Esophagus muscularis mucosa (tissue), 4 donors: Measurements from ENCODE around the gene RETREG1. TPM values are rescaled to one million over a fixed set of nuclear protein-coding genes. Genes with fewer than 3 reads are reported as not detected.
"Not testable (repeated sequence)": the region's sequence is repeated elsewhere in the genome, so short reads cannot be mapped to it uniquely, and the experiment has no call there.

Experiments
- DNase-seq: peaks from one replicate; pipeline ENCODE4 v3.0.0-alpha.2; 2017; ENCODE audit errors: extremely low spot score
- H3K27ac ChIP-seq, 4 donors: fragments of 200-600 bp; sonication (generic); replicated peaks in 1 of 4; 1 replicate in 3 of 4; 2 replicates in 1 of 4; pipeline ENCODE4 v1.5.1; 2016 to 2019; ENCODE audit warnings: mild to moderate bottlenecking in 1 of 4
- H3K27me3 ChIP-seq, 4 donors: fragments of 200-600 bp; sonication (generic); one replicate each; pipeline versions ENCODE4 v1.5.1 to v1.6.0; 2016 to 2019
- H3K36me3 ChIP-seq, 4 donors: fragments of 200-600 bp; sonication (generic); one replicate each; pipeline ENCODE4 v1.5.1; 2016 to 2019
- H3K4me1 ChIP-seq, 4 donors: fragments of 200-600 bp; sonication (generic); one replicate each; pipeline ENCODE4 v1.5.1; 2016 to 2019
- H3K4me3 ChIP-seq, 4 donors: fragments of 200-600 bp; sonication (generic); 1 replicate in 2 of 4; 2 replicates in 2 of 4; pipeline ENCODE4 v1.5.1; 2016 to 2019; ENCODE audit warnings: mild to moderate bottlenecking in 4 of 4, moderate library complexity in 1 of 4
- H3K9me3 ChIP-seq, 4 donors: fragments of 200-600 bp; sonication (generic); 1 replicate in 3 of 4; 2 replicates in 1 of 4; pipeline ENCODE4 v1.5.1; 2016 to 2019
- EP300 ChIP-seq: sonication (generic); formaldehyde crosslinking; IDR thresholded peaks from one replicate; pipeline ENCODE4 v1.6.1; 2017; ENCODE audit warnings: antibody characterized with exemption
- POLR2A ChIP-seq: fragments of 450-650 bp; IDR thresholded peaks from one replicate; pipeline ENCODE4 v1.6.1; 2017; ENCODE audit warnings: antibody characterized with exemption, moderate library complexity, mild to moderate bottlenecking, low read depth
- POLR2AphosphoS5 ChIP-seq, 2 donors: sonication (generic); formaldehyde crosslinking; IDR thresholded peaks; one replicate each; pipeline ENCODE4 v1.6.1; 2017; ENCODE audit warnings: antibody characterized with exemption in 2 of 2
- WGBS: methylation state at CpG from one replicate; pipeline ENCODE4 v1.1.5; 2018; 5-methylcytosine and 5-hydroxymethylcytosine counted together
- intact Hi-C: fragments of 100-400 bp; cut with DNase I; formaldehyde crosslinking; loops from one replicate; pipeline ENCODE4 v1.15.1; 2023
- total RNA-seq, 4 donors: library from RNA; depleted of rRNA; stranded (reverse); fragments of >200 nt; gene quantifications; one replicate each; pipeline versions ENCODE4 v1.1.0 to v1.2.1, GENCODE V29; 2016
- TF ChIP-seq, protein P1 (sequence below), 3 experiments: fragments of 200-600 bp in 2 of 3; fragments of 450-650 bp in 1 of 3; sonication (generic) in 2 of 3; IDR thresholded peaks; one replicate each; pipeline ENCODE4 v1.5.1; 2017 to 2019; ENCODE audit warnings: antibody characterized with exemption in 3 of 3, mild to moderate bottlenecking in 2 of 3, moderate library complexity in 1 of 3

The RETREG1 gene
- total RNA-seq, 4 donors from 2014 or later: 7.5 to 13.0 (median 10.3) TPM

DNA sequence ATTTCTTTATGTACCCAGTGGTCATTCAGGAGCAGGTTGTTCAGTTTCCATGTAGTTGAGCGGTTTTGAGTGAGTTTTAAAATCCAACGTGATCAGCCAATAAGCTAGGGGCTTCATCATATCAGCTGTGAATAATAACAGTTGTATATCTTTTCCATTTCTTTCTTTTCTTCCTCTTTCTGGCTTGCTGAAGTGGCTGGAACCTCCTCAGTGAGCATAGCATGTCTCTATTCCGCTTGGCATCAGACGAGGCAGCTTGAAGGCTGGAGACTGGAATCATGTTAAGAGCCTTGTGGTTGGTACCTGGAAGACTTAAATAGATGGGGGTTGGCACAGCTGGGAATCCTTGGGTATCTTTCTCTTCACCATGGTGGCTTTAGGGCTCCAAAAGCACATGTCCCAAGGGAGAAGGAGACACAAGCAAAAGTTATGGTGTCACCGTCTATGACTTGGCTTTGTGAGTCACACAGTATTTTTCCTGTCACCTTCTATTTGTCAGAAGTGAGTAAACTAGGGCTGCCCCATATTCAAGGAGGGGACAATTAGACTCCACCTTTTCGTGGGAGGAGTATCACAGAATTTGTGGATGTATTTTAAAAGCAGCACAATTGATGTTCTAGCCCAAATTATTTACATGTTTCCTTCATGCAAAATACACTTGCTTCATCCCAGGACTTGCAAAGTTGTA, 38.0 kb upstream of the RETREG1 start:
- DNase-seq: no peak
- H3K4me3 ChIP-seq: no peak overlapping the region
- 45% methylated on average over 6 of the region's 6 CpGs for WGBS
- no peaks in the 10 kb centered on the region for H3K4me1 ChIP-seq
- H3K36me3 ChIP-seq: no peaks in the 10 kb centered on the region
- H3K27me3 ChIP-seq: peaks cover 0 to 3% (median 0%) of the 10 kb centered on the region in 4 donors
- TF ChIP-seq EP300: no peak
- TF ChIP-seq POLR2A: no peak
- TF ChIP-seq, protein P1, sequence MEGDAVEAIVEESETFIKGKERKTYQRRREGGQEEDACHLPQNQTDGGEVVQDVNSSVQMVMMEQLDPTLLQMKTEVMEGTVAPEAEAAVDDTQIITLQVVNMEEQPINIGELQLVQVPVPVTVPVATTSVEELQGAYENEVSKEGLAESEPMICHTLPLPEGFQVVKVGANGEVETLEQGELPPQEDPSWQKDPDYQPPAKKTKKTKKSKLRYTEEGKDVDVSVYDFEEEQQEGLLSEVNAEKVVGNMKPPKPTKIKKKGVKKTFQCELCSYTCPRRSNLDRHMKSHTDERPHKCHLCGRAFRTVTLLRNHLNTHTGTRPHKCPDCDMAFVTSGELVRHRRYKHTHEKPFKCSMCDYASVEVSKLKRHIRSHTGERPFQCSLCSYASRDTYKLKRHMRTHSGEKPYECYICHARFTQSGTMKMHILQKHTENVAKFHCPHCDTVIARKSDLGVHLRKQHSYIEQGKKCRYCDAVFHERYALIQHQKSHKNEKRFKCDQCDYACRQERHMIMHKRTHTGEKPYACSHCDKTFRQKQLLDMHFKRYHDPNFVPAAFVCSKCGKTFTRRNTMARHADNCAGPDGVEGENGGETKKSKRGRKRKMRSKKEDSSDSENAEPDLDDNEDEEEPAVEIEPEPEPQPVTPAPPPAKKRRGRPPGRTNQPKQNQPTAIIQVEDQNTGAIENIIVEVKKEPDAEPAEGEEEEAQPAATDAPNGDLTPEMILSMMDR (IDR thresholded peaks at IDR 0.05): no peak
- TF ChIP-seq POLR2AphosphoS5 (IDR thresholded peaks at IDR 0.05): no peak
- H3K27ac ChIP-seq: no peak overlapping the region
- H3K9me3 ChIP-seq: peaks cover 0 to 4% (median 0%) of the 10 kb centered on the region in 4 donors
- intact Hi-C loops: no loop called here

DNA sequence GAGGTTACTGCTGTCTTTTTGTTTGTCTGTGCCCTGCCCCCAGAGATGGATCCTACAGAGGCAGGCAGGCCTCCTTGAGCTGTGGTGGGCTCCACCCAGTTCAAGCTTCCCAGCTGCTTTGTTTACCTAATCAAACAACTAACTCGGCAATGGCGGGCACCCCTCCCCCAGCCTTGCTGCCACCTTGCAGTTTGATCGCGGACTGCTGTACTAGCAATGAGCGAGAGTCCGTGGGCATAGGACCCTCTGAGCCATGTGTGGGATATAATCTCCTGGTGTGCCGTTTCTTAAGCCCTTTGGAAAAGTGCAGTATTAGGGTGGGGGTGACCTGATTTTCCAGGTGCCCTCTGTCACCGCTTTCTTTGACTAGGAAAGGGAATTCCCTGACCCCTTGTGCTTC, 31.9 kb upstream of the RETREG1 start:
- H3K9me3 ChIP-seq, H3K4me1 ChIP-seq, DNase-seq, intact Hi-C loops, H3K4me3 ChIP-seq, H3K36me3 ChIP-seq, H3K27me3 ChIP-seq, H3K27ac ChIP-seq: not testable (repeated sequence)
- WGBS: 86% methylated on average over 8 of the region's 8 CpGs

DNA sequence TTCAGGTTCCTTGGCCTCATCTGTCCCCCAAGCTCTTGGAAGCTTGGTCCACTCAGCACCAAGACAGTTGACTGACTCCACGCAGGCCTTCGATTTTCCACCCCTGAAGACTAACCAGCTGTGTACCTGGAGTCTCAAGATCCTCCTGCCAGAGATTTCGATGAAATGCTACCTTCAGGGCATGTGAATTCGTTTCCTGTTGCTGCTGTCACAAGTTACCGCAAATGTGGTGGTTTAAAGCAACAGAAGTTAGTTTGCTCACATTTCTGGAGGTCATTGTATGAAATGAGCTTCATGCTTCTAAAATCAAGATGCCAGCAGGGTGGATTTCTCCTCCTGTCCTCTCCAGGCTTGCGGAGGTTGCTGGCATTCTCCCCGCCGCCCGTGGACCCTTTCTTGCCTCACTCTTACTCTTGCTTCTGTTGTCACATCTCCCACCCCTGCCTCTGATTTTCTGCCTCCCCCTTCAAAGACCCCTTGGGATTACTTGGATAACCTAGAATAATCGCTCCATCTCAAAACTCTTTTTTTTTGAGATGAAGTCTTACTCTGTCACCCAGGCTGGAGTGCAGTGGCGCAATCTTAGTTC, 27.6 kb upstream of the RETREG1 start:
- TF ChIP-seq EP300: no peak
- TF ChIP-seq POLR2AphosphoS5 (IDR thresholded peaks at IDR 0.05): no peak
- TF ChIP-seq, protein P1 (IDR thresholded peaks at IDR 0.05): no peak
- no peak for TF ChIP-seq POLR2A
- WGBS: 90% methylated on average over 11 of the region's 11 CpGs
- H3K27me3 ChIP-seq: no peaks in the 10 kb centered on the region
- H3K36me3 ChIP-seq: no peaks in the 10 kb centered on the region
- intact Hi-C loops: no loop called here
- H3K27ac ChIP-seq: no peak overlapping the region
- H3K4me1 ChIP-seq: no peaks in the 10 kb centered on the region
- no peak for DNase-seq
- H3K9me3 ChIP-seq: no peaks in the 10 kb centered on the region
- H3K4me3 ChIP-seq: no peak overlapping the region

DNA sequence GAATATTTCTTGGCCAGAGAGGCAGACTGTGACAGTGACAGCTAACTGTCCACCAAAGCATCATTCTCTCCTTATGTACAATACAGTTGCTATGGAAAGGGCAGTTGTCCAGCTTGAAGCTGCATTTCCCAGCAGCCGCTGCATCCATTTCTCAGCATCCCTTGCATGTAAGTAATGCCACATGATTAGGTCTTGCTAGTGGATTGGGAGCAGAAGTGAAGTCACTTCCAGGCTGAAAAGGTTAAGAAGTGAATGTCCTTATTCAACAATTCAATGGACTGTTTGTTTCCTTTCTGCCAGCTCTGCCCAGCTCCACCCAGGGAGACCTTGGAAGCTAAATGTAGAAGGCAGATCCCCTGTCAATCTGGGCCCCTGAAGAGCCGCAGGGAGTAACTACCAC, 26.1 kb upstream of the RETREG1 start:
- intact Hi-C loops: no loop called here

DNA sequence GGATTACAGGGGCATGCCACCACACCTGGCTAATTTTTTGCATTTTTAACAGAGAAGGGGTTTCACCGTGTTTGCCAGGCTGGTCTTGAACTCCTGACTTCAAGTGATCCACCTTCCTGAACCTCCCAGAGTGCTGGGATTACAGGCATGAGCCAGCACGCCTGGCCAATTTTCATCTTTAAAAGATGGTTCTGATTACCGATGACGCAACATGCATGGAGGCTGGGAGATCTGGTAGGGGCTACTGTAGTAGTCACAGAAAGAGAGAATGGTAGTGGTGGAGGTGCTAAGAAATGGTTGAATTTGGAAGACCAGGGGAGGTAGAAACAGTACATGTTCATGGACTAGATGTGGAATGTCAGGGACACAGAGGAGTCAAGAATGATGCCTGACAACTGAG, 22.4 kb upstream of the RETREG1 start:
- Histone ChIP-seq H3K9me3 (no peaks in the 10 kb centered on the region), H3K4me3 (no peak overlapping the region), H3K36me3 (no peaks in the 10 kb centered on the region), H3K27me3 (no peaks in the 10 kb centered on the region), H3K27ac (no peak overlapping the region), H3K4me1 (no peaks in the 10 kb centered on the region)
- intact Hi-C loops: no loop called here
- WGBS: 94% methylated on average over 4 of the region's 4 CpGs
- no peak for DNase-seq
- TF ChIP-seq, protein P1 (IDR thresholded peaks at IDR 0.05): no peak
- TF ChIP-seq EP300 (no peak), POLR2A (no peak), POLR2AphosphoS5 (IDR thresholded peaks at IDR 0.05) (no peak)

More for the DNA sequence above, 26.1 kb upstream of the RETREG1 start:
- WGBS: 76% methylated on average over 2 of the region's 2 CpGs
- no peaks in the 10 kb centered on the region for H3K36me3 ChIP-seq
- TF ChIP-seq POLR2AphosphoS5 (IDR thresholded peaks at IDR 0.05) (no peak), EP300 (no peak), POLR2A (no peak)
- TF ChIP-seq, protein P1 (IDR thresholded peaks at IDR 0.05): no peak
- H3K4me1 ChIP-seq: no peaks in the 10 kb centered on the region
- H3K27me3 ChIP-seq: no peaks in the 10 kb centered on the region
- H3K27ac ChIP-seq: no peak overlapping the region
- no peaks in the 10 kb centered on the region for H3K9me3 ChIP-seq
- no peak overlapping the region for H3K4me3 ChIP-seq
- no peak for DNase-seq
